NCI-H526 (cell line): ENCODE measurements around the gene SLC10A3.

ENCODE experiments used
- DNase-seq, 2 experiments: peaks; one replicate each; lab custom pipeline; 2025; lab: John Stamatoyannopoulos, UW

SLC10A3 gene

GRCh38 chrX:154465601-154466000 is 24.8 kb downstream of the SLC10A3 start:
- no peak for DNase-seq

- DNase-seq: no peak
These were observed 25.5 kb downstream of the SLC10A3 start for GRCh38 chrX:154464806-154465365.

- no peak for DNase-seq
These were observed 26.7 kb downstream of the SLC10A3 start for GRCh38 chrX:154463611-154464220.

- no peak for DNase-seq
These were observed 28.0 kb downstream of the SLC10A3 start for GRCh38 chrX:154462396-154462795.

GRCh38 chrX:154460326-154460725 is 30.1 kb downstream of the SLC10A3 start:
- DNase-seq: peak in 1 of 2 experiments; percentile 26

GRCh38 chrX:154459832-154460231 is 30.6 kb downstream of the SLC10A3 start:
- DNase-seq: peak in 1 of 2 experiments; percentile 49

- peak; percentile 41 to 78 for DNase-seq
These were observed 31.3 kb downstream of the SLC10A3 start for GRCh38 chrX:154458954-154459778.

GRCh38 chrX:154458116-154458953 is 32.1 kb downstream of the SLC10A3 start, which contains the start of gene PLXNA3:
Gene PLXNA3 (plus strand): TSS chrX:154458281. CDS start chrX:154460184, 1,903 bp downstream.
- DNase-seq: peak; percentile 17 to 86

GRCh38 chrX:154457491-154458115 is 32.8 kb downstream of the SLC10A3 start:
- DNase-seq: peak; percentile 42 to 93

- DNase-seq: no peak
These were observed 37.6 kb downstream of the SLC10A3 start for GRCh38 chrX:154452823-154453222.

GRCh38 chrX:154450312-154450711 is 40.1 kb downstream of the SLC10A3 start:
- DNase-seq: no peak

- no peak for DNase-seq
These were observed 40.8 kb downstream of the SLC10A3 start for GRCh38 chrX:154449618-154450017.

GRCh38 chrX:154448484-154448883 is 41.9 kb downstream of the SLC10A3 start:
- DNase-seq: no peak

- no peak for DNase-seq
These were observed 44.0 kb downstream of the SLC10A3 start for GRCh38 chrX:154446430-154446829.

- DNase-seq: no peak
These were observed 44.7 kb downstream of the SLC10A3 start for GRCh38 chrX:154445776-154446175.

GRCh38 chrX:154444755-154445246 is 45.6 kb downstream of the SLC10A3 start:
- DNase-seq: no peak

- peak; percentile 7 to 94 for DNase-seq
These were observed 46.3 kb downstream of the SLC10A3 start, which contains the start of gene FAM50A for GRCh38 chrX:154443992-154444754. Gene FAM50A (plus strand): TSS chrX:154444141. CDS start chrX:154444236, 95 bp downstream.

GRCh38 chrX:154443479-154443910 is 46.9 kb downstream of the SLC10A3 start:
- peak in 1 of 2 experiments; percentile 10 for DNase-seq

GRCh38 chrX:154441984-154442707 is 48.3 kb downstream of the SLC10A3 start:
- no peak for DNase-seq

- DNase-seq: no peak
These were observed 48.9 kb downstream of the SLC10A3 start for GRCh38 chrX:154441564-154441963.
